GM23338 (cell line): ENCODE results near the gene PUM1. TPM values are rescaled to one million over a fixed set of nuclear protein-coding genes. Genes with fewer than 3 reads are reported as not detected.

ENCODE experiments used
- ATAC-seq: fragments of 200-7000 bp; cut with Tn5 transposase; 3 replicates; pipeline ENCODE4 v1.9.1; 2020
- DNase-seq: peaks from one replicate; pipeline ENCODE4 v3.0.0-alpha.2; 2015; ENCODE audit warnings: low spot score
- H2AFZ ChIP-seq: fragments of 200-600 bp; sonication (generic); 2 replicates; pipeline ENCODE4 v1.8.0; 2016; ENCODE audit warnings: antibody characterized with exemption, mild to moderate bottlenecking, moderate library complexity
- H3F3A ChIP-seq: fragments of 200-600 bp; sonication (generic); replicated peaks from 2 replicates; pipeline ENCODE4 v1.8.0; 2017; ENCODE audit warnings: antibody characterized with exemption, mixed run types, low read depth
- H3K27ac ChIP-seq: fragments of 200-600 bp; sonication (generic); 2 replicates; pipeline ENCODE4 v1.6.1; 2016; ENCODE audit warnings: low read depth
- H3K27me3 ChIP-seq: fragments of 200-600 bp; sonication (generic); 2 replicates; pipeline ENCODE4 v1.8.0; 2016; ENCODE audit warnings: mild to moderate bottlenecking, mixed run types, moderate library complexity; ENCODE audit not compliant: insufficient read depth
- H3K36me3 ChIP-seq: fragments of 200-600 bp; sonication (generic); 2 replicates; pipeline ENCODE4 v1.8.0; 2016; ENCODE audit warnings: mild to moderate bottlenecking; ENCODE audit not compliant: insufficient read depth
- H3K4me1 ChIP-seq: fragments of 200-600 bp; sonication (generic); 2 replicates; pipeline ENCODE4 v1.8.0; 2016; ENCODE audit warnings: mild to moderate bottlenecking, moderate library complexity; ENCODE audit not compliant: insufficient read depth
- H3K4me2 ChIP-seq: fragments of 200-600 bp; sonication (generic); 2 replicates; pipeline ENCODE4 v1.7.1; 2017; ENCODE audit warnings: mixed run types
- H3K4me3 ChIP-seq: fragments of 200-600 bp; sonication (generic); 2 replicates; pipeline ENCODE4 v1.6.1; 2016; ENCODE audit warnings: mixed run types
- H3K79me2 ChIP-seq: fragments of 200-600 bp; sonication (generic); replicated peaks from 2 replicates; pipeline ENCODE4 v1.8.0; 2017; ENCODE audit warnings: mild to moderate bottlenecking; ENCODE audit not compliant: insufficient read depth
- H3K9me2 ChIP-seq: fragments of 200-600 bp; sonication (generic); 2 replicates; pipeline ENCODE4 v1.8.0; 2017; ENCODE audit not compliant: insufficient read depth
- H4K20me1 ChIP-seq: fragments of 200-600 bp; sonication (generic); replicated peaks from 2 replicates; pipeline ENCODE4 v1.8.0; 2017; ENCODE audit warnings: mild to moderate bottlenecking; ENCODE audit not compliant: insufficient read depth
- H3K27ac Mint-ChIP-seq: 2 replicates; pipeline ENCODE4 v1.8.0; 2020; ENCODE audit warnings: inconsistent platforms, mild to moderate bottlenecking, moderate library complexity, mixed read lengths
- H3K27me3 Mint-ChIP-seq: 3 replicates; pipeline ENCODE4 v1.8.0; 2022; ENCODE audit warnings: low read depth, mild to moderate bottlenecking, moderate library complexity, mixed read lengths, inconsistent platforms; ENCODE audit not compliant: insufficient read depth, poor library complexity
- H3K36me3 Mint-ChIP-seq: 3 replicates; pipeline ENCODE4 v1.8.0; 2021; ENCODE audit warnings: low read depth, mild to moderate bottlenecking, inconsistent platforms, moderate library complexity, mixed read lengths
- H3K4me1 Mint-ChIP-seq: 3 replicates; pipeline ENCODE4 v1.8.0; 2020; ENCODE audit warnings: mild to moderate bottlenecking, inconsistent platforms, mixed read lengths
- H3K4me3 Mint-ChIP-seq: 3 replicates; pipeline ENCODE4 v1.8.0; 2021; ENCODE audit warnings: moderate library complexity, mild to moderate bottlenecking, inconsistent platforms, mixed read lengths
- H3K9me3 Mint-ChIP-seq: 3 replicates; pipeline ENCODE4 v1.8.0; 2020; ENCODE audit warnings: moderate library complexity, mild to moderate bottlenecking, inconsistent platforms, mixed read lengths
- EZH2 ChIP-seq: fragments of 200-600 bp; sonication (generic); IDR thresholded peaks from one replicate; pipeline ENCODE4 v1.8.0; 2017; ENCODE audit warnings: antibody characterized with exemption, mild to moderate bottlenecking, low read depth; ENCODE audit not compliant: unreplicated experiment
- EZH2phosphoT487 ChIP-seq: fragments of 200-600 bp; sonication (generic); IDR thresholded peaks from one replicate; pipeline ENCODE4 v1.8.1; 2018; ENCODE audit warnings: antibody characterized with exemption; ENCODE audit not compliant: unreplicated experiment
- POLR2AphosphoS5 ChIP-seq: IDR thresholded peaks from 2 replicates; pipeline ENCODE4 v1.6.1; 2016; ENCODE audit warnings: antibody characterized with exemption, low read depth
- STAT1 ChIP-seq: IDR thresholded peaks from one replicate; pipeline ENCODE4 v1.6.1; 2016; ENCODE audit warnings: antibody characterized with exemption; ENCODE audit not compliant: unreplicated experiment
- ZNF331 ChIP-seq: fragments of 250-450 bp; sonication (Bioruptor Pico); IDR thresholded peaks from 2 replicates; pipeline ENCODE4 v1.5.0; 2020; ENCODE audit warnings: low read depth, mild to moderate bottlenecking, moderate library complexity
- polyA plus RNA-seq: library from polyadenylated mRNA; unstranded; fragments of >200 nt; fragmentation: Nextera tagmentation; extraction: Ambion mirVana; gene quantifications from 2 replicates; pipeline ENCODE4 v1.2.1, GENCODE V29; 2016
- total RNA-seq: library from RNA; depleted of rRNA; stranded (reverse); fragments of >200 nt; shearing (Covaris generic); gene quantifications from 2 replicates; pipeline ENCODE4 v1.2.3, GENCODE V29; 2014
- TF ChIP-seq, protein P1 (sequence below): fragments of 250-450 bp; sonication (Bioruptor Pico); IDR thresholded peaks from 2 replicates; pipeline ENCODE4 v1.5.0; 2020; ENCODE audit warnings: mild to moderate bottlenecking, moderate library complexity
- TF ChIP-seq, protein P2 (sequence below), 2 experiments: fragments of 200-600 bp in 1 of 2; sonication (generic) in 1 of 2; conservative IDR thresholded peaks; 2 replicates each; pipeline versions ENCODE4 v1.5.1 to v1.6.1; 2016 to 2017; ENCODE audit warnings: antibody characterized with exemption in 2 of 2, low read depth in 2 of 2, mild to moderate bottlenecking in 2 of 2, moderate library complexity in 1 of 2
- TF ChIP-seq, protein P3 (sequence below): IDR thresholded peaks from 2 replicates; pipeline ENCODE4 v1.6.1; 2016; ENCODE audit warnings: antibody characterized with exemption

PUM1 gene
- total and polyA plus RNA-seq, 2 experiments from 2014 or later = 44.4 to 117 TPM

DNA sequence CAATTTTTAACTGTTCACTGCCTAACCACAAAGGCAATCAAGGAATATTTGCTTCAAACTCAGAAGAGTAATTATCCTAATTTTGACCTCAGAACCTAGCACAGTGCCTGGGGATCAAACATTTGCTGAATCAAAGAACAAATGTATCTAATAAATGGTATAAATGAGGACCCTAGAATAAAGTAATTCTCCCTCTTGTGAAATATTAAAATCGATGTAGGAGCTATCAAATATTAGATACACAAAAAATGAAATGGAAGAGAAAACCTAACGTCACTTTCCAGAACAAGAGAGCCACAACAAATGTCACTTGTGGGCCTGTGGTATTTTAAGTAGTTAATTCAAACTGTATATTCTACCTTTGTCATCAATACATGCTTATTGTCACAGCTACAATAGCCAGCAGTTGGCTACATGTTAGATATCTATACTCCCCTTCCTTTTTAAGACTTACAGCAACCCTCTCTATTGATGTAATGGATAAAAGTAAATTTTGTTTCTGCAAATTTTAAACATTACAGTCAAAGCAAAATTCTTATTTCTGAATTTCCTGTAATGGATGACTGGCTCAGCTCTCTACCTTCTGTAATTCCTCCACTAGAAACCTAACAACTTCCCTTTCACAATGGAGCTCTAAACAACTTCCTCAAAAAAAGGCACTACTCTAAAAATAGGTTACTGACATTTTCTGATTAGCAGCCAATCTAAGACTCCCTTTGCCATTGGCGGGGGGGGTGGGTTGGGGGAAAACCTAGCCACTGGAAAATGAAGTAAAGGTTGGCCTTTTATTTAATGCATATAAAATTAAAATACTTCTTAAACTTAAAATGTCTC is 37.6 kb downstream of the PUM1 start (continued):
- TF ChIP-seq, protein P1, sequence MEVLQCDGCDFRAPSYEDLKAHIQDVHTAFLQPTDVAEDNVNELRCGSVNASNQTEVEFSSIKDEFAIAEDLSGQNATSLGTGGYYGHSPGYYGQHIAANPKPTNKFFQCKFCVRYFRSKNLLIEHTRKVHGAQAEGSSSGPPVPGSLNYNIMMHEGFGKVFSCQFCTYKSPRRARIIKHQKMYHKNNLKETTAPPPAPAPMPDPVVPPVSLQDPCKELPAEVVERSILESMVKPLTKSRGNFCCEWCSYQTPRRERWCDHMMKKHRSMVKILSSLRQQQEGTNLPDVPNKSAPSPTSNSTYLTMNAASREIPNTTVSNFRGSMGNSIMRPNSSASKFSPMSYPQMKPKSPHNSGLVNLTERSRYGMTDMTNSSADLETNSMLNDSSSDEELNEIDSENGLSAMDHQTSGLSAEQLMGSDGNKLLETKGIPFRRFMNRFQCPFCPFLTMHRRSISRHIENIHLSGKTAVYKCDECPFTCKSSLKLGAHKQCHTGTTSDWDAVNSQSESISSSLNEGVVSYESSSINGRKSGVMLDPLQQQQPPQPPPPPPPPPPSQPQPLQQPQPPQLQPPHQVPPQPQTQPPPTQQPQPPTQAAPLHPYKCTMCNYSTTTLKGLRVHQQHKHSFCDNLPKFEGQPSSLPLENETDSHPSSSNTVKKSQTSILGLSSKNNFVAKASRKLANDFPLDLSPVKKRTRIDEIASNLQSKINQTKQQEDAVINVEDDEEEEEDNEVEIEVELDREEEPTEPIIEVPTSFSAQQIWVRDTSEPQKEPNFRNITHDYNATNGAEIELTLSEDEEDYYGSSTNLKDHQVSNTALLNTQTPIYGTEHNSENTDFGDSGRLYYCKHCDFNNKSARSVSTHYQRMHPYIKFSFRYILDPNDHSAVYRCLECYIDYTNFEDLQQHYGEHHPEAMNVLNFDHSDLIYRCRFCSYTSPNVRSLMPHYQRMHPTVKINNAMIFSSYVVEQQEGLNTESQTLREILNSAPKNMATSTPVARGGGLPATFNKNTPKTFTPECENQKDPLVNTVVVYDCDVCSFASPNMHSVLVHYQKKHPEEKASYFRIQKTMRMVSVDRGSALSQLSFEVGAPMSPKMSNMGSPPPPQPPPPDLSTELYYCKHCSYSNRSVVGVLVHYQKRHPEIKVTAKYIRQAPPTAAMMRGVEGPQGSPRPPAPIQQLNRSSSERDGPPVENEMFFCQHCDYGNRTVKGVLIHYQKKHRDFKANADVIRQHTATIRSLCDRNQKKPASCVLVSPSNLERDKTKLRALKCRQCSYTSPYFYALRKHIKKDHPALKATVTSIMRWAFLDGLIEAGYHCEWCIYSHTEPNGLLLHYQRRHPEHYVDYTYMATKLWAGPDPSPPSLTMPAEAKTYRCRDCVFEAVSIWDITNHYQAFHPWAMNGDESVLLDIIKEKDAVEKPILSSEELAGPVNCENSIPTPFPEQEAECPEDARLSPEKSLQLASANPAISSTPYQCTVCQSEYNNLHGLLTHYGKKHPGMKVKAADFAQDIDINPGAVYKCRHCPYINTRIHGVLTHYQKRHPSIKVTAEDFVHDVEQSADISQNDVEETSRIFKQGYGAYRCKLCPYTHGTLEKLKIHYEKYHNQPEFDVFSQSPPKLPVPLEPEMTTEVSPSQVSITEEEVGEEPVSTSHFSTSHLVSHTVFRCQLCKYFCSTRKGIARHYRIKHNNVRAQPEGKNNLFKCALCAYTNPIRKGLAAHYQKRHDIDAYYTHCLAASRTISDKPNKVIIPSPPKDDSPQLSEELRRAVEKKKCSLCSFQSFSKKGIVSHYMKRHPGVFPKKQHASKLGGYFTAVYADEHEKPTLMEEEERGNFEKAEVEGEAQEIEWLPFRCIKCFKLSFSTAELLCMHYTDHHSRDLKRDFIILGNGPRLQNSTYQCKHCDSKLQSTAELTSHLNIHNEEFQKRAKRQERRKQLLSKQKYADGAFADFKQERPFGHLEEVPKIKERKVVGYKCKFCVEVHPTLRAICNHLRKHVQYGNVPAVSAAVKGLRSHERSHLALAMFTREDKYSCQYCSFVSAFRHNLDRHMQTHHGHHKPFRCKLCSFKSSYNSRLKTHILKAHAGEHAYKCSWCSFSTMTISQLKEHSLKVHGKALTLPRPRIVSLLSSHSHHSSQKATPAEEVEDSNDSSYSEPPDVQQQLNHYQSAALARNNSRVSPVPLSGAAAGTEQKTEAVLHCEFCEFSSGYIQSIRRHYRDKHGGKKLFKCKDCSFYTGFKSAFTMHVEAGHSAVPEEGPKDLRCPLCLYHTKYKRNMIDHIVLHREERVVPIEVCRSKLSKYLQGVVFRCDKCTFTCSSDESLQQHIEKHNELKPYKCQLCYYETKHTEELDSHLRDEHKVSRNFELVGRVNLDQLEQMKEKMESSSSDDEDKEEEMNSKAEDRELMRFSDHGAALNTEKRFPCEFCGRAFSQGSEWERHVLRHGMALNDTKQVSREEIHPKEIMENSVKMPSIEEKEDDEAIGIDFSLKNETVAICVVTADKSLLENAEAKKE (CRISPR knock-in tag) = no peak
- TF ChIP-seq POLR2AphosphoS5 (no peak), EZH2 (no peak), EZH2phosphoT487 (no peak)

DNA sequence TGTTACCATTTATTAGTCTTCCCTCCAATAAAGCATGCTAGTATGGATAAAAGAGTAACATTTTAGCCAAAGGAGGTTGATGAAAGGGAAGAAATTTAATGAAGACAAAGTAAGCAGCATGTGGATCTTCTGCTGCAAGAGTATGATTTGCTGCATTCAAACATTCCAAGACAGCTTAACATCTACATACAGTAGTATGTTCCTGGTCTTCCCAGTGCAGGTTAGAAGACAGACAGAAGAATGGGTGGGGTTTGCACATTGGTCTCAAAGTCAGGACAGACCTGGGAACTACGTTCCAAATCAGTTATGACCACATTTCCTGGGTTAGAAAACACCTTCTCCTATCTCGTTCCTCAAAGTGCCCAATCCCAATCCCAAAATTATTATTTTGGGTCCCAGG is 43.3 kb downstream of the PUM1 start:
- Histone ChIP-seq H3K4me2 (no peak overlapping the region), H3K79me2 (peaks cover 100% of the 10 kb centered on the region), H3K27me3 (no peaks in the 10 kb centered on the region), H3K27ac (no peak overlapping the region), H3K4me1 (peaks cover 24% of the 10 kb centered on the region), H3K4me3 (no peak overlapping the region), H4K20me1 (peaks cover 84% of the 10 kb centered on the region), H3K36me3 (no peaks in the 10 kb centered on the region), H3F3A (no peaks in the 10 kb centered on the region), H3K9me2 (no peaks in the 10 kb centered on the region), H2AFZ (no peak overlapping the region)
- Mint-ChIP-seq H3K36me3 (peaks cover 21% of the 10 kb centered on the region), H3K9me3 (no peaks in the 10 kb centered on the region), H3K27ac (no peak overlapping the region), H3K4me3 (no peak overlapping the region), H3K4me1 (peaks cover 44% of the 10 kb centered on the region), H3K27me3 (no peaks in the 10 kb centered on the region)
- no peak for ATAC-seq
- no peak for DNase-seq
- no peak for TF ChIP-seq ZNF331 (CRISPR knock-in tag)
- TF ChIP-seq, protein P2, sequence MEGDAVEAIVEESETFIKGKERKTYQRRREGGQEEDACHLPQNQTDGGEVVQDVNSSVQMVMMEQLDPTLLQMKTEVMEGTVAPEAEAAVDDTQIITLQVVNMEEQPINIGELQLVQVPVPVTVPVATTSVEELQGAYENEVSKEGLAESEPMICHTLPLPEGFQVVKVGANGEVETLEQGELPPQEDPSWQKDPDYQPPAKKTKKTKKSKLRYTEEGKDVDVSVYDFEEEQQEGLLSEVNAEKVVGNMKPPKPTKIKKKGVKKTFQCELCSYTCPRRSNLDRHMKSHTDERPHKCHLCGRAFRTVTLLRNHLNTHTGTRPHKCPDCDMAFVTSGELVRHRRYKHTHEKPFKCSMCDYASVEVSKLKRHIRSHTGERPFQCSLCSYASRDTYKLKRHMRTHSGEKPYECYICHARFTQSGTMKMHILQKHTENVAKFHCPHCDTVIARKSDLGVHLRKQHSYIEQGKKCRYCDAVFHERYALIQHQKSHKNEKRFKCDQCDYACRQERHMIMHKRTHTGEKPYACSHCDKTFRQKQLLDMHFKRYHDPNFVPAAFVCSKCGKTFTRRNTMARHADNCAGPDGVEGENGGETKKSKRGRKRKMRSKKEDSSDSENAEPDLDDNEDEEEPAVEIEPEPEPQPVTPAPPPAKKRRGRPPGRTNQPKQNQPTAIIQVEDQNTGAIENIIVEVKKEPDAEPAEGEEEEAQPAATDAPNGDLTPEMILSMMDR (conservative IDR thresholded peaks at IDR 0.05; ENCODE audit: low read depth in 2 of 2) = no peak
- TF ChIP-seq EZH2 = no peak
- no peak for TF ChIP-seq STAT1
- TF ChIP-seq, protein P3, sequence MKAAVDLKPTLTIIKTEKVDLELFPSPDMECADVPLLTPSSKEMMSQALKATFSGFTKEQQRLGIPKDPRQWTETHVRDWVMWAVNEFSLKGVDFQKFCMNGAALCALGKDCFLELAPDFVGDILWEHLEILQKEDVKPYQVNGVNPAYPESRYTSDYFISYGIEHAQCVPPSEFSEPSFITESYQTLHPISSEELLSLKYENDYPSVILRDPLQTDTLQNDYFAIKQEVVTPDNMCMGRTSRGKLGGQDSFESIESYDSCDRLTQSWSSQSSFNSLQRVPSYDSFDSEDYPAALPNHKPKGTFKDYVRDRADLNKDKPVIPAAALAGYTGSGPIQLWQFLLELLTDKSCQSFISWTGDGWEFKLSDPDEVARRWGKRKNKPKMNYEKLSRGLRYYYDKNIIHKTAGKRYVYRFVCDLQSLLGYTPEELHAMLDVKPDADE = no peak
- no peak for TF ChIP-seq POLR2AphosphoS5
